ENCODE results near the gene LONRF2.

Gene LONRF2

DNA sequence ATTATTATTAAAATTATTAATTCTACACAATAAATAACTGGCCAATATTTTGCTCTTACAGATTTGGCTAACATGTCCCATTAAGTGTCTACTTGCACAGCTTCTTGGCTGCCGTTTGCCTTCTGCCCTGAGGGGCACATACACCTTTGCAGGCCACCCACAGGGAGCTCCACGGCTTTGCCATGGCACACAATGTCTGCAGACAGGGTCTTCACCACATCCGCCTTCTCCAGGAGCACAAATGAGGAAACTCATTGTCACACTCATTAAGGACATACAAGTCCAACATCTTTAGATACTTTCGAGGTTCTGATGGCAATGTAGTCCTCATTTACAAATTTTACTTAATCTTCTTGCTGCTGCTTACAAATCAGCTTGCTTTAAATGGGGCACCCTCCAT is 45.6 kb downstream of the LONRF2 start:
- Mint-ChIP-seq H3K9me3 (no peaks in the 10 kb centered on the region), H3K4me3 (no peak overlapping the region), H3K36me3 (ENCODE audit: low read depth) (no peaks in the 10 kb centered on the region), H3K4me1 (ENCODE audit: low read depth) (peaks cover 4% of the 10 kb centered on the region), H3K27me3 (peaks cover 14% of the 10 kb centered on the region), H3K27ac (no peak overlapping the region)
- intact Hi-C loops (cut with micrococcal nuclease) = no loop called here

DNA sequence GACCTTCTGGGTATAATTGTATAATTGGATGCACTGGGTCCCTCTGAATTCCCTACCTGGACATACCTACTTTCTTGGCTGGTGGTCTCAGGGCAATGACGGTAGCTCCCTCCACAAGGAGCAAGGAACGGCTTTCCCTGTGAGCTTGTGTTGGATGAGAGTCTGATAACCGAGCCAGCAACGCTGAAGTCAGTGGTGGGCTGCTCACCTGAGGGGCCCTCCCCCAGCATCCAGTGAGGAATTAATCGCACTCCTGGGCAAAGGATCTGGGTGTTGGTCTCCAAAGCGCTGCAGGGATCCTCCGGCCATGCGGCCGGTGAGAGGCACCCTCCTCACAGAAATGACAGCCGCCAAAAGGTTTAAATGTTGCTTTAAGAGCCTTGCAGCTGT is 47.1 kb downstream of the LONRF2 start:
- intact Hi-C loops (cut with micrococcal nuclease) = no loop called here
- H3K27me3 Mint-ChIP-seq = peaks cover 7% of the 10 kb centered on the region
- no peaks in the 10 kb centered on the region for H3K36me3 Mint-ChIP-seq (ENCODE audit: low read depth)
- no peaks in the 10 kb centered on the region for H3K9me3 Mint-ChIP-seq
- no peak overlapping the region for H3K27ac Mint-ChIP-seq
- peaks cover 4% of the 10 kb centered on the region for H3K4me1 Mint-ChIP-seq (ENCODE audit: low read depth)
- no peak overlapping the region for H3K4me3 Mint-ChIP-seq

DNA sequence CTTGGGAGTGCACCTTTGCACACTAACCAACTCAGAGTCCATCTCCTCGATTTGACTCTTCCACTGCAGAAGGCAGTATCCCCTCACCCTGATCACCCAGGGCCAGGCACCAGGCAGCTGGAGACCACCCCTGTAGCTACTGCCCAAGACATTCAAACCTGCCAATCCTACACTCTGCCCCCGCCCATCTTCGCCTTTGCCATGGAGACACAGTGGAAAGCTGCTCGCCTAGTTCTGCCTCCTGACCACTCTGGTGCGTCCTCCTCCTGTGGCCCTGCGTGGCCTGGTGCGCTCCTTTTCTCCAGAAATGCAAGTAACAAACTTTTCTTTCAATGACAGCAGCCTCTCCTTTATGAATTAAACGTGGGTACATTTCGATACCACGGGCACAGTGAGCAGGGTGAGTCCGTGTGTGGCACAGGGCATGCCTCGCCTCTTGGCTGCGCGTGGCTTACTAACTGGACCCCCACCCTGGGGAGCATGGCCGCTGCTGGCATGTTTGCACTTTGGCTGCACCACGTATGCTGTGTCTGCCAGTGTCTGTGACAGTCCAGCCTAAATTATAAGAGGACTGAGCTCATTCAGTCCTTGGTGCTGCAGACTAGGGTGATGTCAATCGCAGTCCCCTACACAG is 47.6 kb downstream of the LONRF2 start:
- intact Hi-C loops (cut with micrococcal nuclease) = no loop called here
- Mint-ChIP-seq H3K36me3 (ENCODE audit: low read depth) (no peaks in the 10 kb centered on the region), H3K9me3 (no peaks in the 10 kb centered on the region), H3K27me3 (peaks cover 4% of the 10 kb centered on the region), H3K4me1 (ENCODE audit: low read depth) (peaks cover 4% of the 10 kb centered on the region), H3K4me3 (no peak overlapping the region), H3K27ac (no peak overlapping the region)

DNA sequence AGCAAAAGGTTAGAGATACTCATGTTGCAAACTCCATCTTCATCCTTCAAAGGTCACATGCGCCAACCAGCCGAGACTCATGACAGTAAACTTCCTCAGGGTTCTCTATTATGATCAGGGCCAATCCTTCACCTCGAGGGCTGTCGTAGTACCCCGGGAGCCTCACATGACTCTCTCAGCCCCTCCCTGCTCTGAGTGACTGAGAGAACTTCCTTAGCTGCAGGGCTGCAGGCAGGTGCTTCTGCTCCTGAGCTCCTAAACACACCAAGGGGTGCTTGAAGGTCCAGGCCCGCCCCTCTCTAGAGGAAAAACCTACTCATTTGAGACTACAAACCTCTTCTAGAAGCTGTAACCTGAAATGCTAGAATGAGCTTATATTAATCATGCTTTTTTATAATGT is 48.2 kb downstream of the LONRF2 start:
- Mint-ChIP-seq H3K27me3 (peaks cover 3% of the 10 kb centered on the region), H3K4me3 (no peak overlapping the region), H3K4me1 (ENCODE audit: low read depth) (peaks cover 4% of the 10 kb centered on the region), H3K36me3 (ENCODE audit: low read depth) (no peaks in the 10 kb centered on the region), H3K9me3 (no peaks in the 10 kb centered on the region), H3K27ac (no peak overlapping the region)
- intact Hi-C loops (cut with micrococcal nuclease) = no loop called here

DNA sequence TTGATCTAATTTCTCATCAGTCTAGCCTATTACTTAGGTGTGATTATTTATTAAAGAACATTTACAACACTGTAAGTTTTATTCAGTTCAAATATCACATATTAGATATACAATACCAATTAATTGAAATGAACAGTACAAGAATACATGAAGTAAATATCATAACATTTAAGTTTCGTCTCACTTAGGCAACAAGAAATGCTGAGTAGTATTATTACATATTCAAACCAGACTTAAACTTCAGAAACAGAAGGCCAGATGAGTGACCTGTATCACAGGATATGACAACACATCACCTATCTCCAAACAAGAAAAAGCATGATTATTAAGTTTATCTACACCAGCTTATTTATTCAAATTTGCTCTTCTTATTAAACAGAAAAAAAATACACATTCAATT is 48.9 kb downstream of the LONRF2 start:
- Mint-ChIP-seq H3K4me1 (ENCODE audit: low read depth) (peaks cover 4% of the 10 kb centered on the region), H3K27me3 (peaks cover 3% of the 10 kb centered on the region), H3K9me3 (no peaks in the 10 kb centered on the region), H3K27ac (no peak overlapping the region), H3K36me3 (ENCODE audit: low read depth) (no peaks in the 10 kb centered on the region), H3K4me3 (no peak overlapping the region)
- intact Hi-C loops (cut with micrococcal nuclease) = no loop called here

DNA sequence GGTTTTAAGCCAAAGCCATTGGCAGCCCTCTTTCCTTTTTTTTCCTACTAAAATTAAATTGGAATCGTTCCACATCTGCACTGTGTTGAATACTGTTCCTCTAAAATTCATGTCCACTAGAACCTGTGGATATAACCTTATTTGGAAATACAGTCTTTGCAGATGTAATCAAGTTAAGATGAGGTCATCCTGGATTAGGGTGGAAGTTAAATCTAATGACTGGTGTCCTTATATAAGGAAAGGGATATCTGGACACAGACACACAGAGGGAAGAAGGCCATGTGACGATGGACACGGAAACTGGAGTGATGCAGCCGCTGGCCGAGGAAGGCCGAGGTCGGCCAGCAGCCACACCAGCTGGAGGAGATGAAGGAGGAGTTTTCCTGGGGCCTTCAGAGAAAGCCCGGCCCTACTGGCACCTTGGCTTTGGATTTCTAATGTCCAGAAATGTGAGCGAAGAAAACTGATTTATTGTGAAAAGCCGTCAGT is 49.4 kb downstream of the LONRF2 start:
- Mint-ChIP-seq H3K36me3 (ENCODE audit: low read depth) (no peaks in the 10 kb centered on the region), H3K9me3 (no peaks in the 10 kb centered on the region), H3K4me1 (ENCODE audit: low read depth) (peaks cover 4% of the 10 kb centered on the region), H3K27ac (no peak overlapping the region), H3K27me3 (peaks cover 3% of the 10 kb centered on the region), H3K4me3 (no peak overlapping the region)
- intact Hi-C loops (cut with micrococcal nuclease) = no loop called here

DNA sequence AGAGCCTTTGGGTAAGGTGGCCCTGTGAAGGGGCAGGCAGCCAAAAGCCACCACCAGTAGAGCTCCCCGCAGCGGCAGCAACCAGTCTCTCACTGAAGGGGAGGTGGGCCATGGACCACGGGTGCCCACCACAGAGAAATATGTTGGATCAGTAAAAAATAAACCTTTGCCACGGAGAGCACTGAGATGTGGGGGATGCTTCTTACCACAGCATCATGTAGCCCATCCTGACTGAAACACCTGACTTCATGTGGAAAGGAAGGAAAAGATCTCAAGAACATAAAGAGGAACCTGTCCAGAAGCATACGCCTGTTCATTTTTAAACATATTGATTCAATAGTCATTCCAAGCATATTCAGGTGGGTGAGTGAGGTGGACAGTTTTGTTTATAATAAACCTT is 51.1 kb downstream of the LONRF2 start:
- H3K9me3 Mint-ChIP-seq = no peaks in the 10 kb centered on the region

DNA sequence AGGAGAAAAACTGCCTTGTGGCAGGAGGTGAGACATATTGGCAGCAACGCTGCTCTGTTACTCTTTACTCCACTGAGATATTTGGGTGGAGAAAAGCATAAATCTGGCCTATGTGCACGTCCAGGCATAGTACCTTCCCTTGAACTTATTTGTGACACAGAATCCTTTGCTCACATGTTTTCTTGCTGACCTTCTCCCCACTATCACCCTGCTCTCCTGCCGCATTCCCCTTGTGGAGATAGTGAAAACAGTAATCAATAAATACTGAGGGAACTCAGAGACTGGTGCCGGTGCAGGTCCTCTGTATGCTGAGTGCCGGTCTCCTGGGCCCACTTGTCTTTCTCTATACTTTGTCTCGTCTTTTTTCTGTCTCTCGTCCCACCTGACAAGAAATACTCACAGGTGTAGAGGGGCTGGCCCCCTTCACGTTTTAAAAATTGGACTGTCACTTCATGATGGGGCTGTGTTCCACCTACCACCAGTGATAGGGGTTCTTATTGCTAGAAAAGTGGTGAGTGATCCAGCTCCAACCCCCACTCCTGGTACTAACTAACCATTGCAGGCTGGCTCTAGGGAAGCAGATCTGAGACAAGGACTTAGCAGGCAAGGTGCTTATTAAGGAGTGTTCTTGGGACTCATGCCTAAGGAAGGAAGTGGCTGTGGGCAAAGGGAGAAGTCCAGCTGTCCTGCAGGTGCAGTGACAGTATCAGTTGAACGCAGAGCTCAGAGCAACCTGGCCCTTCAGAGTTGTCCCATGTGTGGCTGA is 51.7 kb downstream of the LONRF2 start:
- Mint-ChIP-seq H3K4me3 (no peak overlapping the region), H3K9me3 (no peaks in the 10 kb centered on the region), H3K27ac (no peak overlapping the region), H3K36me3 (ENCODE audit: low read depth) (no peaks in the 10 kb centered on the region), H3K27me3 (peaks cover 1% of the 10 kb centered on the region), H3K4me1 (ENCODE audit: low read depth) (peaks cover 4% of the 10 kb centered on the region)
- intact Hi-C loops (cut with micrococcal nuclease) = no loop called here

More for the DNA sequence above, 51.1 kb downstream of the LONRF2 start:
- H3K4me1 Mint-ChIP-seq (ENCODE audit: low read depth) = peaks cover 4% of the 10 kb centered on the region
- H3K27ac Mint-ChIP-seq = no peak overlapping the region
- H3K4me3 Mint-ChIP-seq = no peak overlapping the region
- intact Hi-C loops (cut with micrococcal nuclease) = no loop called here
- no peaks in the 10 kb centered on the region for H3K36me3 Mint-ChIP-seq (ENCODE audit: low read depth)
- H3K27me3 Mint-ChIP-seq = peaks cover 1% of the 10 kb centered on the region

DNA sequence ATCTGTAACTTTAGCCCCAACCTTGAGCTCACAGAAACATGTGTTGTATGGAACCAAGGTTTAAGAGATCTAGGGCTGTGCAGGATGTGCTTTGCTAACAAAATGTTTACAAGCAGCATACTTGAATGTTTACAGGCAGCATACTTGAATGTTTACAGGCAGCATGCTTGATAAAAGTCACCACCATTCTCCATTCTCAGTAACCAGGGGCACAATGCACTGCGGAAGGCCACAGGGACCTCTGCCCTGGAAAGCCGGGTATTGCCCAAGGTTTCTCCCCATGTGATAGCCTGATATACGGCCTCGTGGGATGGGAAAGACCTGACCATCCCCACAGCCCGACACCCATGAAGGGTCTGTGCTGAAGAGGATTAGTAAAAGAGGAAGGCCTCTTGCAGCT is 52.4 kb downstream of the LONRF2 start:
- no peak overlapping the region for H3K4me3 Mint-ChIP-seq
- no peaks in the 10 kb centered on the region for H3K9me3 Mint-ChIP-seq
- intact Hi-C loops (cut with micrococcal nuclease) = no loop called here
- peaks cover 4% of the 10 kb centered on the region for H3K4me1 Mint-ChIP-seq (ENCODE audit: low read depth)
- H3K27me3 Mint-ChIP-seq = peaks cover 1% of the 10 kb centered on the region
- no peaks in the 10 kb centered on the region for H3K36me3 Mint-ChIP-seq (ENCODE audit: low read depth)
- H3K27ac Mint-ChIP-seq = no peak overlapping the region

DNA sequence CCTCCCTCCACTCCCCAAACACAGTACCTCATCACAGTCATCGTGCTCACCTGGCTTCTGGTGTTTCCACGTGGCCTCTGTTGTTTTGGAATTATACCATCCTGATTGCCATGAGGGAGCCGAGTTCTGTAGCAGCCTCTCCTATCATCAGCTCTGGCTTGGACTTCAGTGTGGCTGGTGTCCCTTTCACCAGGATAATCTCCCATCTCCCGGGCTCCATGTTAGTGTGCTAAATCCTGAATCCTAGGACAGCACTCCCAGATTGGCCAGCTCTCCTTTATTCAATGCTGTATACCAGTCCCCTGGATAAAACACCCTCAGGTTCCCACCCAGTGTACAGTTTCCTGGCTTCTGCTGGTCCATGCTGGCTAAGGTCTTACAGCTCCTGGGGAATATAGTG is 53.3 kb downstream of the LONRF2 start:
- Mint-ChIP-seq H3K4me1 (ENCODE audit: low read depth) (peaks cover 2% of the 10 kb centered on the region), H3K36me3 (ENCODE audit: low read depth) (no peaks in the 10 kb centered on the region), H3K27ac (no peak overlapping the region), H3K4me3 (no peak overlapping the region), H3K27me3 (peaks cover 1% of the 10 kb centered on the region), H3K9me3 (no peaks in the 10 kb centered on the region)
- intact Hi-C loops (cut with micrococcal nuclease) = no loop called here

DNA sequence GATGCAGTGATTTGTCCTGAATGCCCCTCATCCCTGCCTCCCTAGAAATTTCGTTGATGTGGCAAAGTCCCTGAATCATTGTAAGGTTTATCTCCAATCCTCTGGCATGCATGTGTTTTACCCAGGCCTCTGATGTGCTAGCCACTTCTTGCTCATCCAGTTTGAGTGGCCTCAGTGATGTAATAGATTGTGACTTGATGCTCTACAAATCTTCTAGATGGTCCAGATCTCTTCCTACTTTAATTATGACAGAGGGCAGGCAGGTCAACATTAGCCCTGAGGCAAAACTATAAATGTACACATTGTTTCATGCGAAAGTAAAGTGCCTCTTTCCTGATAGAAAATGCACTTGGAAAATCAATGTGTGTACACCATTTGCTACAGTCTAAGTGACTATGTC is 54.5 kb downstream of the LONRF2 start:
- H3K4me3 Mint-ChIP-seq = no peak overlapping the region
- no peaks in the 10 kb centered on the region for H3K4me1 Mint-ChIP-seq (ENCODE audit: low read depth)
- no peaks in the 10 kb centered on the region for H3K36me3 Mint-ChIP-seq (ENCODE audit: low read depth)
- no peak overlapping the region for H3K27ac Mint-ChIP-seq
- H3K27me3 Mint-ChIP-seq = peaks cover 1% of the 10 kb centered on the region
- no peaks in the 10 kb centered on the region for H3K9me3 Mint-ChIP-seq
- intact Hi-C loops (cut with micrococcal nuclease) = no loop called here

DNA sequence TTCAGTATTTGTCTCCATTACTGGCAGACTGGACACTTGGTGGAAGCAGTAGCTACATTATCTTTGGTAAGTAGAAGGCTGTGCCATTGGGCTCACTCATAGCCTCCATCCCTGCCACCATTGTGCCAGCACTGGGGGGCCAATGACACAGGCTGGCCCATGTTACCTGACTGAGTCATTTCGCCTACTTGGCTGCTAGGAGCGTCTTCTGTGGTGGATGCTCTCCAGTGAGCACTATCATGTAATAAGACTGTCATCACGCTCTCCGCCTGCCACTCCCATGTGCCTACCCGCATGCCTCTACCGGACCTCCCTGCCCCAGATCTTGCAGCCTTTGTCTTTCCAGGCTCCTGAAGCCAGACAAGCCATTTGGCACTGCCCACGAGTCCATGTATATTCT is 56.2 kb downstream of the LONRF2 start:
- Mint-ChIP-seq H3K4me3 (no peak overlapping the region), H3K27ac (no peak overlapping the region), H3K4me1 (ENCODE audit: low read depth) (peaks cover 10% of the 10 kb centered on the region), H3K36me3 (ENCODE audit: low read depth) (no peaks in the 10 kb centered on the region), H3K9me3 (no peaks in the 10 kb centered on the region), H3K27me3 (peaks cover 1% of the 10 kb centered on the region)
- intact Hi-C loops (cut with micrococcal nuclease) = no loop called here

DNA sequence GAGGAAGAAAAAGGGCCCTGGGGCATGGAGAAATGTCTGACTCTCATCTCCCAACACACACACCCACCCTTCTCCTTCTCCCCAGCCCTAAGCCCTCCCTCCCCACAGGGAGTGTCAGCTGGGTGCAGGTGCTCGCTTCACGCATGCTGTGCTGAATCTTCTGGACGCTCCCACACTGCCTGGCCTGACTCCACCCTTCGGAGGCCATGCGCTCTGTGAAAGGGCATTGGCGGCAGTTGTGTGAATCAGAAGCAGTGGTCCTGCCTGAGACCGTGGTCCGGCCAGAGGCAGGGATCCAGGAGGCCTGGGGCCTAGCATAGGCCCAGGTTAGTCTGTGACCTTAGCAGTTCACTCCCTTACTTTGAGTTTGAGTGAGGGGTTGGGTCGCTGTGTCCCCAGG is 57.1 kb downstream of the LONRF2 start:
- H3K27ac Mint-ChIP-seq = no peak overlapping the region
- H3K4me1 Mint-ChIP-seq (ENCODE audit: low read depth) = peaks cover 15% of the 10 kb centered on the region
- no peaks in the 10 kb centered on the region for H3K36me3 Mint-ChIP-seq (ENCODE audit: low read depth)
- intact Hi-C loops (cut with micrococcal nuclease) = no loop called here
- H3K4me3 Mint-ChIP-seq = no peak overlapping the region
- H3K9me3 Mint-ChIP-seq = no peaks in the 10 kb centered on the region
- H3K27me3 Mint-ChIP-seq = peaks cover 1% of the 10 kb centered on the region

DNA sequence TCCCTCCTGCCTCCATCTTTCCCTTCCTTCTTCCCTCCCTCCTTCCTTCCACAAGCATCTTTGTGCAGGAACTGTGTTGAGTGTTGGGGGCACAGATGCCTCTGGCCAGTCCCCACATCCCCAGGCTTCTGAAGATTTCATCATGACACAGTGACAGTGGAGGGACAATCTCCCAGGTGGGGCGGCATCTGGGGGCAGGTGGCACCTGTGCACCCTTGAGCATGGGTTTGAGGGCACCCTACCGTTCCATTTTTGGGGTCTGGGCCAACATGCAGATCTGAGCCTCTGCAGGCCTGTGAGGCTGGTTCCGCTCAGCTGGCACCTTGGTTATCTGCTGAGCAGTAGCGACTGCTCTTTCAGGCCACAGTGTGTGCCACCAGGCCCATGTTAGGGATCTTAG is 57.6 kb downstream of the LONRF2 start:
- H3K27me3 Mint-ChIP-seq = peaks cover 1% of the 10 kb centered on the region
- no peak overlapping the region for H3K27ac Mint-ChIP-seq
- H3K4me1 Mint-ChIP-seq (ENCODE audit: low read depth) = peaks cover 15% of the 10 kb centered on the region
- H3K9me3 Mint-ChIP-seq = no peaks in the 10 kb centered on the region
- H3K36me3 Mint-ChIP-seq (ENCODE audit: low read depth) = no peaks in the 10 kb centered on the region
- no peak overlapping the region for H3K4me3 Mint-ChIP-seq
- intact Hi-C loops (cut with micrococcal nuclease) = loop anchor here (5.0 kb wide), 2 partner anchors 118 to 537 kb away; no protein-coding TSS in a partner anchor

Data from dendritic cell treated with granulocyte-macrophage colony-stimulating factor and Interleukin-4, amounts not matched to agents 40 ng/mL and 50 ng/mL, for 4 days (primary cell).